GM12878 (cell line): ENCODE measurements around the gene VGLL2. TPM values are rescaled to one million over a fixed set of nuclear protein-coding genes. Genes with fewer than 3 reads are reported as not detected.
A peak's percentile ranks its signal among the peaks of the same experiment; 100 is the strongest.

Experiments
- ATAC-seq: fragments of 200-7000 bp; cut with Tn5 transposase; 3 replicates; pipeline ENCODE4 v1.9.1; 2020; ENCODE audit warnings: mild to moderate bottlenecking, moderate library complexity
- Bru-seq: library from RNA; stranded (reverse); fragments of 400-500 nt; gene quantifications from one replicate; lab custom pipeline; 2021; lab: Mats Ljungman, UMichigan
- BruChase-seq, 2 experiments: library from RNA; stranded (reverse); fragments of 400-500 nt; gene quantifications; one replicate each; lab custom pipeline; 2021; lab: Mats Ljungman, UMichigan
- BruUV-seq: library from RNA; stranded (reverse); fragments of 400-500 nt; replicated peaks from 2 replicates; lab custom pipeline; 2021; lab: Mats Ljungman, UMichigan
- CTCF ChIA-PET: fragments of 300-600 bp; sonication (Branson Sonifier 250); formaldehyde crosslinking; extraction: SDS; loops from one replicate; lab custom pipeline; 2021; ENCODE audit warnings: inconsistent platforms; lab: Yijun Ruan, JAX
- POLR2A ChIA-PET: fragments of 350-600 bp; formaldehyde crosslinking; extraction: SDS; loops from one replicate; lab custom pipeline; 2021; ENCODE audit warnings: inconsistent platforms; lab: Charles Lee
- RAD21 ChIA-PET: fragments of 300-600 bp; sonication (Branson Sonifier 250); formaldehyde crosslinking; loops from one replicate; lab custom pipeline; 2023; ENCODE audit warnings: antibody characterized with exemption; ENCODE audit not compliant: unreplicated experiment; lab: Charles Lee
- SMC1A ChIA-PET: fragments of 300-600 bp; sonication (Branson Sonifier 250); formaldehyde crosslinking; loops from one replicate; lab custom pipeline; 2023; ENCODE audit not compliant: unreplicated experiment, uncharacterized antibody; lab: Charles Lee
- DNase-seq: peaks from one replicate; pipeline ENCODE4 v3.0.0-alpha.2; 2011; ENCODE audit warnings: low read depth, low spot score
- FAIRE-seq: peaks from 3 replicates; lab custom pipeline; 2011; peaks lifted over from hg19 to GRCh38; lab: Jason Lieb, UNC
- H2AFZ ChIP-seq: 2 replicates; pipeline ENCODE4 v1.6.0; 2011; ENCODE audit warnings: low read depth, low read length, control low read depth; ENCODE audit not compliant: control insufficient read depth
- H3K27ac ChIP-seq: 2 replicates; pipeline ENCODE4 v1.5.1; 2011; ENCODE audit warnings: control low read depth; ENCODE audit not compliant: control insufficient read depth, insufficient read depth
- H3K27me3 ChIP-seq, 2 experiments: replicated peaks in 1 of 2; 2 replicates each; pipeline versions ENCODE4 v1.6.0 to v1.6.1; 2011; ENCODE audit warnings: low read length in 1 of 2; ENCODE audit not compliant: control insufficient read depth in 2 of 2, insufficient read depth in 2 of 2
- H3K36me3 ChIP-seq, 2 experiments: 2 replicates each; pipeline ENCODE4 v1.5.1; 2011; ENCODE audit warnings: low read length in 1 of 2; ENCODE audit not compliant: control insufficient read depth in 2 of 2, insufficient read depth in 2 of 2
- H3K4me1 ChIP-seq: 2 replicates; pipeline ENCODE4 v1.6.1; 2011; ENCODE audit warnings: mild to moderate bottlenecking, low read length, moderate library complexity, mixed read lengths; ENCODE audit not compliant: control insufficient read depth, insufficient read depth
- H3K4me2 ChIP-seq: 2 replicates; pipeline ENCODE4 v1.6.0; 2011; ENCODE audit warnings: control low read depth; ENCODE audit not compliant: control insufficient read depth, insufficient read depth
- H3K4me3 ChIP-seq: fragments of 200-600 bp; sonication (generic); 2 replicates; pipeline ENCODE4 v1.5.1; 2016
- H3K79me2 ChIP-seq: 2 replicates; pipeline ENCODE4 v1.6.0; 2011; ENCODE audit warnings: low read length; ENCODE audit not compliant: control insufficient read depth, insufficient read depth
- H3K9ac ChIP-seq: 2 replicates; pipeline ENCODE4 v1.8.0; 2011; ENCODE audit warnings: low read length, control low read depth, mixed read lengths; ENCODE audit not compliant: control insufficient read depth, insufficient read depth
- H3K9me3 ChIP-seq: replicated peaks from 3 replicates; pipeline ENCODE4 v1.5.1; 2011; ENCODE audit warnings: mild to moderate bottlenecking, low read length; ENCODE audit not compliant: control insufficient read depth, insufficient read depth
- H4K20me1 ChIP-seq: 2 replicates; pipeline ENCODE4 v1.6.0; 2011; ENCODE audit not compliant: control insufficient read depth, insufficient read depth
- CBX3 ChIP-seq: fragments of 200-600 bp; sonication (generic); IDR thresholded peaks from 2 replicates; pipeline ENCODE4 v1.6.1; 2016; ENCODE audit warnings: low read depth, borderline replicate concordance
- CHD4 ChIP-seq: fragments of 200-600 bp; sonication (generic); IDR thresholded peaks from 2 replicates; pipeline ENCODE4 v1.6.1; 2016; ENCODE audit warnings: mild to moderate bottlenecking
- MTA2 ChIP-seq: fragments of 450-650 bp; IDR thresholded peaks from 2 replicates; pipeline ENCODE4 v1.6.1; 2016; ENCODE audit warnings: low read depth, mild to moderate bottlenecking, moderate library complexity
- PAX8 ChIP-seq: fragments of 450-650 bp; IDR thresholded peaks from 2 replicates; pipeline ENCODE4 v1.6.1; 2017; ENCODE audit warnings: mild to moderate bottlenecking, moderate library complexity
- SMARCA5 ChIP-seq: fragments of 450-650 bp; IDR thresholded peaks from 2 replicates; pipeline ENCODE4 v1.6.1; 2017; ENCODE audit warnings: mild to moderate bottlenecking
- SUPT20H ChIP-seq: IDR thresholded peaks from 2 replicates; pipeline ENCODE4 v1.6.1; 2011; ENCODE audit warnings: low read depth, mild to moderate bottlenecking, low read length, moderate library complexity, borderline replicate concordance; ENCODE audit not compliant: control insufficient read depth
- ZBED1 ChIP-seq: IDR thresholded peaks from 2 replicates; pipeline ENCODE4 v1.6.1; 2016; ENCODE audit warnings: borderline replicate concordance
- ZNF274 ChIP-seq: IDR thresholded peaks from one replicate; pipeline ENCODE4 v1.8.0; 2011; ENCODE audit not compliant: insufficient read length, insufficient read depth
- ZSCAN29 ChIP-seq: fragments of 450-650 bp; IDR thresholded peaks from 2 replicates; pipeline ENCODE4 v1.6.1; 2017; ENCODE audit warnings: mild to moderate bottlenecking, moderate library complexity
- WGBS: methylation state at CpG from one replicate; pipeline ENCODE4 v1.1.6; 2016; ENCODE audit warnings: low lambda C conversion rate; ENCODE audit not compliant: insufficient replicate concordance, insufficient coverage; ENCODE audit errors: missing lambda C conversion rate; 5-methylcytosine and 5-hydroxymethylcytosine counted together
- in situ Hi-C: fragments of 300-500 bp; cut with MboI; formaldehyde crosslinking; loops from 9 replicates; pipeline ENCODE4 v1.14.3; 2018; ENCODE audit warnings: mixed read lengths
- intact Hi-C: fragments of 100-400 bp; cut with micrococcal nuclease; formaldehyde crosslinking; loops from one replicate; pipeline ENCODE4 v1.14.2; 2022; ENCODE audit not compliant: unreplicated experiment
- long read RNA-seq, 2 experiments: library from polyadenylated mRNA; unstranded; transcript quantifications; one replicate each; pipeline ENCODE4 v2.0.0, GENCODE V29; 2019 to 2020
- polyA minus RNA-seq, 3 experiments: library from RNA; depleted of rRNA, polyadenylated mRNA; stranded (reverse); fragments of >200 nt; gene quantifications; 2 replicates each; pipeline ENCODE4 v1.2.3, GENCODE V29; 2011
- polyA plus RNA-seq, 11 experiments: library from polyadenylated mRNA; depleted of rRNA in 4 of 11; unstranded in 6 of 11; stranded (reverse) in 5 of 11; fragments of >200 nt; fragmentation: Nextera tagmentation in 4 of 11; fragmentation: Illumina TruSeq in 1 of 11; extraction: Ambion mirVana in 4 of 11; extraction: Trizol in 1 of 11; gene quantifications; 1 replicate in 1 of 11; 2 replicates in 10 of 11; pipeline versions ENCODE4 v1.2.1 to v1.2.3, GENCODE V29; 2011 to 2016; ENCODE audit warnings: inconsistent platforms in 2 of 11, missing spikeins in 2 of 11, low read depth in 1 of 11
- total RNA-seq, 4 experiments: library from RNA; depleted of rRNA in 3 of 4; stranded (reverse); fragments of >200 nt in 3 of 4; fragmentation: Illumina TruSeq in 1 of 4; extraction: Trizol in 1 of 4; gene quantifications; 2 replicates each; pipeline versions ENCODE4 v1.2.1 to v1.2.3, GENCODE V29; 2013 to 2021
- TF ChIP-seq, protein P1 (sequence below): fragments of 450-650 bp; formaldehyde crosslinking; IDR thresholded peaks from 2 replicates; pipeline ENCODE4 v1.5.0; 2022; ENCODE audit warnings: mild to moderate bottlenecking, missing genetic modification characterization
- TF ChIP-seq, protein P2 (sequence below): fragments of 450-650 bp; IDR thresholded peaks from 2 replicates; pipeline ENCODE4 v1.6.1; 2017; ENCODE audit warnings: low read depth, mild to moderate bottlenecking, moderate library complexity

The VGLL2 gene, protein sequence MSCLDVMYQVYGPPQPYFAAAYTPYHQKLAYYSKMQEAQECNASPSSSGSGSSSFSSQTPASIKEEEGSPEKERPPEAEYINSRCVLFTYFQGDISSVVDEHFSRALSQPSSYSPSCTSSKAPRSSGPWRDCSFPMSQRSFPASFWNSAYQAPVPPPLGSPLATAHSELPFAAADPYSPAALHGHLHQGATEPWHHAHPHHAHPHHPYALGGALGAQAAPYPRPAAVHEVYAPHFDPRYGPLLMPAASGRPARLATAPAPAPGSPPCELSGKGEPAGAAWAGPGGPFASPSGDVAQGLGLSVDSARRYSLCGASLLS
- not detected in 2 replicates for total RNA-seq (2013; cell fraction: nucleolus; rRNA removed)
- total RNA-seq (2014; rRNA removed) (not detected in 2 replicates), total RNA-seq (2014; rRNA removed; fragmentation: Illumina TruSeq; extraction: Trizol) (not detected in 2 replicates), total RNA-seq (2021) (not detected in 2 replicates), polyA plus RNA-seq (2011; rRNA removed) (not detected in 2 replicates), polyA plus RNA-seq (2014; fragmentation: Illumina TruSeq; extraction: Trizol) (not detected in 2 replicates), polyA plus RNA-seq (2014; fragmentation: Nextera tagmentation; extraction: Ambion mirVana) (not detected), polyA plus RNA-seq (2014; rRNA removed) (not detected in 2 replicates), polyA plus RNA-seq (2016; fragmentation: Nextera tagmentation; extraction: Ambion mirVana) (not detected), polyA minus RNA-seq (2011; rRNA and poly(A)+ RNA removed) (not detected in 2 replicates), Bru-seq, nascent RNA (not detected), BruChase-seq, experiment 1, labeled RNA remaining after a 6-hour chase (not detected), BruChase-seq, experiment 2, labeled RNA remaining after a 2-hour chase (percentile 9 among the genes with signal in this experiment)
- not detected for polyA plus RNA-seq (2011; ENCODE audit: low read depth)
- not detected in 2 replicates for polyA plus RNA-seq (2011; cell fraction: cytosol; rRNA removed)
- polyA plus RNA-seq (2011; cell fraction: nucleus; rRNA removed): not detected in 2 replicates
- polyA plus RNA-seq (2012): not detected in 2 replicates
- polyA minus RNA-seq (2011; cell fraction: cytosol; rRNA and poly(A)+ RNA removed): not detected in 2 replicates
- polyA minus RNA-seq (2011; cell fraction: nucleus; rRNA and poly(A)+ RNA removed): not detected in 2 replicates
- long read RNA-seq, experiment 1: 0 reads
- long read RNA-seq, experiment 2: 0 reads

DNA sequence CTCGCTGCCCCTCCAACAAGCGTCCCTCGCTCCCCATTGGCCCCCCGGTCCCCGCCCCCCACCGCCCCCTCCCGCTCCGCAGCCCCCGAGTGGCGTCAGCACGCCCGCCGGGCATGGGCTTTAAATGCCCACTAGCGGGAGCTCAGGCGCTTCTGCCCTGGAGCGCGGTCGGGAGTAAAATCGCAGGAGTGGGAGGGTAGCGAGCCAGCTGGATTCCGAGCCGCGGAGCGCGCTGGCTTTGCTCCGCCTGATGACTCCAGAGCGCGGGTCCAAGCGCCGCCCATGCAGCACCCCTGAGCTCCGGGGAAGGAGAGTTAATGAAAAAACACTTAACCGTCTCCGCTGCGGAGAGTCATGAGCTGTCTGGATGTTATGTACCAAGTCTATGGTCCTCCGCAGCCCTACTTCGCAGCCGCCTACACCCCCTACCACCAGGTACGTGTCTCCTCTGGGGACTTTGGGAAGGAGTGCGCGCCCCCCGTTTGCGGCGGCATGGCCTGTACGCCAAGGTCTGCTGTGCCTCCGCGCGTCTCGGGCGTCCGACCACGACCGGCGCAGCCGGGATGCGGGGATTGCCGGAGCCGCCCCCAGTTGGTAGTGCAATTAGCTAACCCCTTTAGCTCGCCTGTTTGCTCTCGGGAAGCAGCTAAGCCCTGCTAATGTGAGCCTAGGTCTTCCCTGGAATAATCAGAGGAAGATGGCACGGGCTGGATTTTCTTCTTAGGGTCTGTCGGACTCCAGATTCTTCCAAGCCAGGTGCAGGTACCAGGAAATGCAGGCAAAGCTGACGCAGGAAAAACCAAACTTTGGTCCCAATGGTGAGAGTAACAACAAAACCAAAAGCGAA is at the start of gene VGLL2:
VGLL2 (plus strand) TSS at position 149 of the 847 bp plus-strand sequence; CDS start at position 355, 206 bp downstream.
- peak within 1 kb of the TSS; percentile 71 for H3K4me2 ChIP-seq
- DNase-seq (no peak), ATAC-seq (peak; percentile 57), FAIRE-seq (no peak)
- ChIA-PET POLR2A (no interaction called here), RAD21 (no interaction called here), SMC1A (no interaction called here), CTCF (no interaction called here)
- intact Hi-C loops (no loop called here), in situ Hi-C loops (no loop called here)
- peaks cover 3% of the 10 kb centered on the region; the same call in 1 of the 2 replicates for H3K4me1 ChIP-seq
- peaks cover 17 to 46% of the 10 kb centered on the region in 2 experiments for H3K27me3 ChIP-seq
- no peaks in the 10 kb centered on the region; the same call in 2 of the 3 replicates for H3K9me3 ChIP-seq
- WGBS: 1% methylated on average over 48 of the region's 63 CpGs
- H3K4me3 ChIP-seq: peak within 1 kb of the TSS; percentile 47; the same call in 1 of the 2 replicates
- no peaks in the 10 kb centered on the region for H4K20me1 ChIP-seq
- no TSS peak for BruUV-seq
- H2AFZ ChIP-seq: no peak within 1 kb of the TSS
- no peaks in the 10 kb centered on the region for H3K36me3 ChIP-seq
- H3K9ac ChIP-seq: no peak within 1 kb of the TSS
- H3K79me2 ChIP-seq: no peaks in the 10 kb centered on the region
- no peak within 1 kb of the TSS for H3K27ac ChIP-seq
- TF ChIP-seq, protein P1, sequence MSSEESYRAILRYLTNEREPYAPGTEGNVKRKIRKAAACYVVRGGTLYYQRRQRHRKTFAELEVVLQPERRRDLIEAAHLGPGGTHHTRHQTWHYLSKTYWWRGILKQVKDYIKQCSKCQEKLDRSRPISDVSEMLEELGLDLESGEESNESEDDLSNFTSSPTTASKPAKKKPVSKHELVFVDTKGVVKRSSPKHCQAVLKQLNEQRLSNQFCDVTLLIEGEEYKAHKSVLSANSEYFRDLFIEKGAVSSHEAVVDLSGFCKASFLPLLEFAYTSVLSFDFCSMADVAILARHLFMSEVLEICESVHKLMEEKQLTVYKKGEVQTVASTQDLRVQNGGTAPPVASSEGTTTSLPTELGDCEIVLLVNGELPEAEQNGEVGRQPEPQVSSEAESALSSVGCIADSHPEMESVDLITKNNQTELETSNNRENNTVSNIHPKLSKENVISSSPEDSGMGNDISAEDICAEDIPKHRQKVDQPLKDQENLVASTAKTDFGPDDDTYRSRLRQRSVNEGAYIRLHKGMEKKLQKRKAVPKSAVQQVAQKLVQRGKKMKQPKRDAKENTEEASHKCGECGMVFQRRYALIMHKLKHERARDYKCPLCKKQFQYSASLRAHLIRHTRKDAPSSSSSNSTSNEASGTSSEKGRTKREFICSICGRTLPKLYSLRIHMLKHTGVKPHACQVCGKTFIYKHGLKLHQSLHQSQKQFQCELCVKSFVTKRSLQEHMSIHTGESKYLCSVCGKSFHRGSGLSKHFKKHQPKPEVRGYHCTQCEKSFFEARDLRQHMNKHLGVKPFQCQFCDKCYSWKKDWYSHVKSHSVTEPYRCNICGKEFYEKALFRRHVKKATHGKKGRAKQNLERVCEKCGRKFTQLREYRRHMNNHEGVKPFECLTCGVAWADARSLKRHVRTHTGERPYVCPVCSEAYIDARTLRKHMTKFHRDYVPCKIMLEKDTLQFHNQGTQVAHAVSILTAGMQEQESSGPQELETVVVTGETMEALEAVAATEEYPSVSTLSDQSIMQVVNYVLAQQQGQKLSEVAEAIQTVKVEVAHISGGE (CRISPR knock-in tag): no peak
- no peak for TF ChIP-seq ZNF274
- no peak for TF ChIP-seq ZBED1
- TF ChIP-seq CHD4: no peak
- TF ChIP-seq SMARCA5: no peak
- no peak for TF ChIP-seq PAX8
- no peak for TF ChIP-seq ZSCAN29
- no peak for TF ChIP-seq CBX3
- no peak for TF ChIP-seq SUPT20H
- TF ChIP-seq, protein P2, sequence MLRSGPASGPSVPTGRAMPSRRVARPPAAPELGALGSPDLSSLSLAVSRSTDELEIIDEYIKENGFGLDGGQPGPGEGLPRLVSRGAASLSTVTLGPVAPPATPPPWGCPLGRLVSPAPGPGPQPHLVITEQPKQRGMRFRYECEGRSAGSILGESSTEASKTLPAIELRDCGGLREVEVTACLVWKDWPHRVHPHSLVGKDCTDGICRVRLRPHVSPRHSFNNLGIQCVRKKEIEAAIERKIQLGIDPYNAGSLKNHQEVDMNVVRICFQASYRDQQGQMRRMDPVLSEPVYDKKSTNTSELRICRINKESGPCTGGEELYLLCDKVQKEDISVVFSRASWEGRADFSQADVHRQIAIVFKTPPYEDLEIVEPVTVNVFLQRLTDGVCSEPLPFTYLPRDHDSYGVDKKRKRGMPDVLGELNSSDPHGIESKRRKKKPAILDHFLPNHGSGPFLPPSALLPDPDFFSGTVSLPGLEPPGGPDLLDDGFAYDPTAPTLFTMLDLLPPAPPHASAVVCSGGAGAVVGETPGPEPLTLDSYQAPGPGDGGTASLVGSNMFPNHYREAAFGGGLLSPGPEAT: no peak
- TF ChIP-seq MTA2: no peak
